H1 (cell line): Measurements from ENCODE around the gene CFAP97. TPM values are rescaled to one million over a fixed set of nuclear protein-coding genes. Genes with fewer than 3 reads are reported as not detected.

Source experiments
- CTCF ChIA-PET: fragments of 300-600 bp; sonication (Branson Sonifier 250); formaldehyde crosslinking; loops from one replicate; lab custom pipeline; 2021; ENCODE audit not compliant: partially characterized antibody; lab: Charles Lee
- POLR2A ChIA-PET: fragments of 300-600 bp; sonication (Branson Sonifier 250); formaldehyde crosslinking; loops from one replicate; lab custom pipeline; 2021; ENCODE audit warnings: inconsistent platforms; ENCODE audit not compliant: partially characterized antibody; lab: Charles Lee
- DNase-seq, 2 experiments: peaks; one replicate each; pipeline versions ENCODE4 v3.0.0 to v3.0.0-alpha.2; 2010 to 2022; ENCODE audit warnings: low spot score in 2 of 2, low read depth in 1 of 2, mixed read lengths in 1 of 2
- FAIRE-seq: peaks from 2 replicates; lab custom pipeline; 2011; peaks lifted over from hg19 to GRCh38; lab: Jason Lieb, UNC
- H2AFZ ChIP-seq: 2 replicates; pipeline ENCODE4 v1.8.1; 2012; ENCODE audit warnings: low read length, inconsistent platforms
- H2AK5ac ChIP-seq: 2 replicates; pipeline ENCODE4 v1.6.1; 2013; ENCODE audit warnings: low read depth, low read length
- H2BK120ac ChIP-seq: replicated peaks from 2 replicates; pipeline ENCODE3; 2013; ENCODE audit warnings: low read depth, low read length, inconsistent platforms
- H2BK12ac ChIP-seq: 2 replicates; pipeline ENCODE4 v1.6.1; 2013; ENCODE audit warnings: low read depth, low read length
- H2BK15ac ChIP-seq: 2 replicates; pipeline ENCODE4 v1.6.1; 2013; ENCODE audit warnings: low read length
- H2BK20ac ChIP-seq: 2 replicates; pipeline ENCODE4 v1.6.1; 2013; ENCODE audit warnings: low read length
- H2BK5ac ChIP-seq: 2 replicates; pipeline ENCODE4 v1.6.1; 2013; ENCODE audit warnings: low read depth, low read length
- H3K14ac ChIP-seq: 2 replicates; pipeline ENCODE4 v1.6.1; 2013; ENCODE audit warnings: inconsistent platforms; ENCODE audit not compliant: insufficient read length
- H3K18ac ChIP-seq: 2 replicates; pipeline ENCODE4 v1.6.1; 2013; ENCODE audit warnings: low read length; ENCODE audit errors: extremely low read depth
- H3K23ac ChIP-seq: 2 replicates; pipeline ENCODE4 v1.6.1; 2013; ENCODE audit warnings: inconsistent platforms; ENCODE audit not compliant: insufficient read length
- H3K23me2 ChIP-seq: 2 replicates; pipeline ENCODE4 v1.6.1; 2013; ENCODE audit warnings: low read depth, low read length
- H3K27ac ChIP-seq: 2 replicates; pipeline ENCODE4 v1.6.1; 2011; ENCODE audit warnings: low read depth, low read length, inconsistent platforms
- H3K27me3 ChIP-seq, 4 experiments: replicated peaks in 1 of 4; 1 replicate in 1 of 4; 2 replicates in 3 of 4; pipeline versions ENCODE4 v1.6.1 to v1.8.1; 2011 to 2013; ENCODE audit warnings: low read length in 3 of 4, mild to moderate bottlenecking in 3 of 4, inconsistent platforms in 2 of 4, mixed read lengths in 2 of 4, moderate library complexity in 1 of 4; ENCODE audit not compliant: control insufficient read depth in 3 of 4, insufficient read depth in 3 of 4; ENCODE audit errors: extremely low read depth in 1 of 4
- H3K36me3 ChIP-seq, 4 experiments: 2 replicates each; pipeline versions ENCODE4 v1.6.1 to v1.8.1; 2011 to 2013; ENCODE audit warnings: mild to moderate bottlenecking in 4 of 4, low read length in 3 of 4, moderate library complexity in 2 of 4, control low read depth in 1 of 4, inconsistent platforms in 1 of 4; ENCODE audit not compliant: insufficient read depth in 4 of 4, control insufficient read depth in 2 of 4
- H3K4ac ChIP-seq: replicated peaks from 2 replicates; pipeline ENCODE3; 2013; ENCODE audit warnings: low read length, low read depth, mixed read lengths, inconsistent platforms; ENCODE audit not compliant: insufficient read length
- H3K4me1 ChIP-seq, 4 experiments: replicated peaks in 1 of 4; 1 replicate in 1 of 4; 2 replicates in 3 of 4; pipeline versions ENCODE4 v1.6.1 to v1.8.1; 2011 to 2013; ENCODE audit warnings: low read length in 3 of 4, inconsistent platforms in 2 of 4, mixed read lengths in 1 of 4; ENCODE audit not compliant: insufficient read depth in 4 of 4, control insufficient read depth in 3 of 4
- H3K4me2 ChIP-seq, 2 experiments: 2 replicates each; pipeline versions ENCODE4 v1.6.1 to v1.8.1; 2011 to 2013; ENCODE audit warnings: low read depth in 2 of 2, low read length in 2 of 2, control low read depth in 1 of 2, inconsistent platforms in 1 of 2, mild to moderate bottlenecking in 1 of 2; ENCODE audit not compliant: insufficient read depth in 1 of 2
- H3K4me3 ChIP-seq, 4 experiments: fragments of 200-600, 300-600 bp in 1 of 4; sonication (generic), shearing (Covaris generic), sonication (Bioruptor Twin) in 1 of 4; 2 replicates each; pipeline versions ENCODE4 v1.5.1 to v1.8.1; 2011 to 2016; ENCODE audit warnings: low read length in 4 of 4, low read depth in 3 of 4, control low read depth in 2 of 4, inconsistent platforms in 2 of 4, mild to moderate bottlenecking in 2 of 4, mixed read lengths in 1 of 4, moderate library complexity in 1 of 4; ENCODE audit not compliant: insufficient read depth in 2 of 4; ENCODE audit errors: extremely low read depth in 1 of 4
- H3K56ac ChIP-seq: replicated peaks from 2 replicates; pipeline ENCODE3; 2013; ENCODE audit warnings: low read depth, mild to moderate bottlenecking, mixed read lengths, low read length, inconsistent platforms; ENCODE audit not compliant: insufficient read length
- H3K79me1 ChIP-seq: 2 replicates; pipeline ENCODE4 v1.6.1; 2013; ENCODE audit warnings: low read depth, low read length, control low read depth
- H3K79me2 ChIP-seq, 2 experiments: 2 replicates each; pipeline versions ENCODE4 v1.6.1 to v1.8.1; 2012 to 2013; ENCODE audit warnings: low read length in 2 of 2, mild to moderate bottlenecking in 2 of 2, inconsistent platforms in 1 of 2; ENCODE audit not compliant: insufficient read depth in 2 of 2, control insufficient read depth in 1 of 2
- H3K9ac ChIP-seq, 4 experiments: replicated peaks in 1 of 4; 1 replicate in 1 of 4; 2 replicates in 3 of 4; pipeline versions ENCODE4 v1.6.1 to v1.8.1; 2011 to 2013; ENCODE audit warnings: low read depth in 3 of 4, low read length in 3 of 4, control low read depth in 2 of 4, mild to moderate bottlenecking in 2 of 4, moderate library complexity in 2 of 4, inconsistent platforms in 1 of 4; ENCODE audit errors: extremely low read depth in 1 of 4
- H3K9me3 ChIP-seq, 2 experiments: 2 replicates each; pipeline versions ENCODE4 v1.6.1 to v1.8.1; 2012 to 2013; ENCODE audit warnings: mild to moderate bottlenecking in 2 of 2, moderate library complexity in 2 of 2, control low read depth in 1 of 2, inconsistent platforms in 1 of 2, low read depth in 1 of 2, low read length in 1 of 2, mixed read lengths in 1 of 2; ENCODE audit not compliant: insufficient read depth in 2 of 2
- H4K20me1 ChIP-seq, 2 experiments: replicated peaks in 1 of 2; 2 replicates each; pipeline versions ENCODE3 to v1.8.1; 2011 to 2013; ENCODE audit warnings: inconsistent platforms in 2 of 2, low read length in 2 of 2, mild to moderate bottlenecking in 1 of 2; ENCODE audit not compliant: insufficient read depth in 2 of 2, control insufficient read depth in 1 of 2
- H4K5ac ChIP-seq: 2 replicates; pipeline ENCODE4 v1.6.1; 2013; ENCODE audit warnings: low read length, low read depth, mixed read lengths, inconsistent platforms; ENCODE audit not compliant: insufficient read length
- H4K8ac ChIP-seq: 2 replicates; pipeline ENCODE4 v1.8.0; 2013; ENCODE audit warnings: mild to moderate bottlenecking, moderate library complexity, low read length, inconsistent platforms; ENCODE audit not compliant: insufficient read depth; ENCODE audit errors: extremely low read depth
- H4K91ac ChIP-seq: replicated peaks from 2 replicates; pipeline ENCODE3; 2013; ENCODE audit warnings: low read length, mixed read lengths, inconsistent platforms; ENCODE audit not compliant: insufficient read length
- JUN ChIP-seq: IDR thresholded peaks from 2 replicates; pipeline ENCODE4 v1.6.1; 2011; ENCODE audit warnings: low read depth, mild to moderate bottlenecking, improper control_type of control experiment, low read length
- TBP ChIP-seq: IDR thresholded peaks from 2 replicates; pipeline ENCODE4 v1.6.1; 2011; ENCODE audit warnings: low read depth, low read length, improper control_type of control experiment
- WGBS, 2 experiments: shearing (Covaris generic) in 1 of 2; methylation state at CpG; one replicate each; pipeline versions ENCODE4 v1.1.6 to v1.1.7; 2013 to 2015; ENCODE audit warnings: low lambda C conversion rate in 2 of 2, mixed read lengths in 2 of 2, inconsistent platforms in 1 of 2, low coverage in 1 of 2, missing lambda C conversion rate in 1 of 2; ENCODE audit not compliant: insufficient replicate concordance in 2 of 2, insufficient coverage in 1 of 2, insufficient read length in 1 of 2; ENCODE audit errors: extremely low coverage in 1 of 2, missing lambda C conversion rate in 1 of 2; 5-methylcytosine and 5-hydroxymethylcytosine counted together
- polyA plus RNA-seq, 7 experiments: library from polyadenylated mRNA; depleted of rRNA in 3 of 7; stranded (reverse) in 5 of 7; unstranded in 2 of 7; fragments of >200 nt in 5 of 7; fragments of 200-250 nt in 2 of 7; gene quantifications; 1 replicate in 5 of 7; 2 replicates in 1 of 7; 4 replicates in 1 of 7; pipeline versions ENCODE4 v1.2.1 to v1.2.3, GENCODE V29; 2011 to 2013; ENCODE audit warnings: missing spikeins in 2 of 7, mixed read lengths in 2 of 7
- total RNA-seq: library from RNA; stranded (reverse); fragmentation: NEBNext Ultra II Directional; extraction: Animal tissue kit (Norgen Biotek cat#: 25700); gene quantifications from 2 replicates; pipeline ENCODE4 v1.2.1, GENCODE V29; 2021

CFAP97 gene
- total and polyA plus RNA-seq, 2 of the 8 experiments (the other 6 are each of a cell fraction or from before 2014, with no cell fraction given) = 9.2 to 40.4 TPM

DNA sequence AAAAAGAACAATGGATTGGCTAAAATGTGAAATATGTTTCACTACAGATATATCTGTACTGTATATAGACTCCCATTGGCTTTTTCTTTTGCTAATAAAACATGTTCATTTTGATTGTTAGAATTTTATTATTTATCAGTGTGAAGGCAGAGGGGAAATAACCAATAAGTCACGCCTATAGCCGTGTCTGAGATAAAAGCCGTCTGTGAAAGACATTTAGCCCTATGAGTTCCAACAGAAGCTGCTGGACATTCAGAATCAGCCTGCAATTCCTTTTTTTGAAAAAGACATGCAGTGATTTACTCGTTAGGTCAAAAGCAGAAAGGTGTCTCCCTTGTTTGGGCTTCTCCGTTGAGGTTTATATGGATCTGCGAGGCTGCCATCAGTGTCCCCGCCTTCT is 84.9 kb downstream of the CFAP97 start:
- H3K56ac ChIP-seq = no peak overlapping the region
- no peak overlapping the region for H2BK5ac ChIP-seq
- no peaks in the 10 kb centered on the region for H4K20me1 ChIP-seq
- no peak overlapping the region for H3K9ac ChIP-seq
- no peaks in the 10 kb centered on the region for H3K9me3 ChIP-seq
- H3K4me3 ChIP-seq = no peak overlapping the region
- H3K4ac ChIP-seq = no peak overlapping the region
- H2AK5ac ChIP-seq = no peak overlapping the region
- no peak overlapping the region for H2BK20ac ChIP-seq
- CTCF ChIA-PET = interaction anchor here (0.8 to 3.0 kb wide), 7 partner anchors 10 to 111 kb away, joined by 3 to 9 read pairs (median 5); no protein-coding TSS in a partner anchor
- FAIRE-seq (no peak), DNase-seq (peak in 1 of 2 experiments; percentile 35)
- H3K18ac ChIP-seq = no peak overlapping the region
- no peak overlapping the region for H2BK15ac ChIP-seq
- POLR2A ChIA-PET = interaction anchor here (1.3 to 3.8 kb wide), 2 partner anchors 9 to 24 kb away, joined by 4 to 17 read pairs; partner anchors contain the start of gene SLC25A4
- no peak overlapping the region for H2BK120ac ChIP-seq
- H3K27me3 ChIP-seq = no peaks in the 10 kb centered on the region
- no peaks in the 10 kb centered on the region for H3K23me2 ChIP-seq
- H4K91ac ChIP-seq = no peak overlapping the region
- 0 out of 2 replicates have a peak overlapping the region, but pooled peaks have one; percentile 61 for H2AFZ ChIP-seq
- H2BK12ac ChIP-seq = no peak overlapping the region
- H3K27ac ChIP-seq = no peak overlapping the region
- H3K36me3 ChIP-seq = no peaks in the 10 kb centered on the region
- no peak overlapping the region for H3K4me2 ChIP-seq
- H3K79me2 ChIP-seq = no peaks in the 10 kb centered on the region
- no peak overlapping the region for H4K8ac ChIP-seq
- H3K4me1 ChIP-seq = peaks cover 0 to 9% (median 6%) of the 10 kb centered on the region in 4 experiments; a peak in 5 of 7 replicates
- no peak overlapping the region for H3K23ac ChIP-seq
- no peak overlapping the region for H3K14ac ChIP-seq
- no peak overlapping the region for H4K5ac ChIP-seq
- no peaks in the 10 kb centered on the region for H3K79me1 ChIP-seq
- TF ChIP-seq TBP (no peak), JUN (no peak)
- 88% methylated on average over 7 of the region's 7 CpGs; no CpG with 5 or more reads in 1 of the 2 experiments for WGBS, 2 experiments
